Keratinocyte (primary cell): ENCODE measurements around the gene APMAP. TPM values are rescaled to one million over a fixed set of nuclear protein-coding genes. Genes with fewer than 3 reads are reported as not detected.

ENCODE experiments used
- DNase-seq: peaks from one replicate; pipeline ENCODE4 v3.0.0-alpha.2; 2011; ENCODE audit warnings: low read depth, missing footprints, low spot score
- FAIRE-seq: peaks from 2 replicates; lab custom pipeline; 2011; peaks lifted over from hg19 to GRCh38; lab: Jason Lieb, UNC
- H2AFZ ChIP-seq: 2 replicates; pipeline ENCODE4 v1.6.0; 2012; ENCODE audit warnings: low read length, control low read depth, inconsistent platforms; ENCODE audit not compliant: control insufficient read depth
- H3K27ac ChIP-seq: 2 replicates; pipeline ENCODE4 v1.5.1; 2011; ENCODE audit warnings: low read length; ENCODE audit not compliant: control insufficient read depth, insufficient read depth
- H3K27me3 ChIP-seq: 3 replicates; pipeline ENCODE4 v1.6.0; 2011; ENCODE audit warnings: low read length; ENCODE audit not compliant: control insufficient read depth, insufficient read depth; ENCODE audit errors: extremely low read depth
- H3K36me3 ChIP-seq, 2 experiments: 2 replicates in 1 of 2; 3 replicates in 1 of 2; pipeline ENCODE4 v1.5.1; 2011; ENCODE audit warnings: low read length in 2 of 2, mild to moderate bottlenecking in 1 of 2; ENCODE audit not compliant: control insufficient read depth in 2 of 2, insufficient read depth in 2 of 2; ENCODE audit errors: extremely low read depth in 1 of 2
- H3K4me1 ChIP-seq: 3 replicates; pipeline ENCODE4 v1.5.1; 2011; ENCODE audit warnings: low read length; ENCODE audit not compliant: control insufficient read depth, insufficient read depth; ENCODE audit errors: extremely low read depth
- H3K4me2 ChIP-seq: 3 replicates; pipeline ENCODE4 v1.6.0; 2011; ENCODE audit warnings: low read depth, low read length; ENCODE audit not compliant: control insufficient read depth, insufficient read depth; ENCODE audit errors: extremely low read depth
- H3K4me3 ChIP-seq, 3 experiments: fragments of 200-600 bp in 1 of 3; sonication (generic) in 1 of 3; 2 replicates in 2 of 3; 3 replicates in 1 of 3; pipeline ENCODE4 v1.5.1; 2011 to 2016; ENCODE audit warnings: low read length in 3 of 3, mild to moderate bottlenecking in 3 of 3, control low read depth in 2 of 3, inconsistent platforms in 1 of 3, low read depth in 1 of 3, mixed read lengths in 1 of 3, mixed run types in 1 of 3, moderate library complexity in 1 of 3; ENCODE audit not compliant: control insufficient read depth in 2 of 3, insufficient read depth in 2 of 3; ENCODE audit errors: extremely low read depth in 1 of 3
- H3K79me2 ChIP-seq: 2 replicates; pipeline ENCODE4 v1.6.0; 2012; ENCODE audit warnings: low read length; ENCODE audit not compliant: control insufficient read depth, insufficient read depth
- H3K9ac ChIP-seq: 3 replicates; pipeline ENCODE4 v1.6.0; 2011; ENCODE audit warnings: low read length; ENCODE audit not compliant: control insufficient read depth, insufficient read depth; ENCODE audit errors: extremely low read depth
- H3K9me1 ChIP-seq: 3 replicates; pipeline ENCODE4 v1.6.0; 2011; ENCODE audit warnings: low read length; ENCODE audit not compliant: control insufficient read depth, insufficient read depth; ENCODE audit errors: extremely low read depth
- H3K9me3 ChIP-seq: 2 replicates; pipeline ENCODE4 v1.5.1; 2012; ENCODE audit warnings: low read depth, low read length; ENCODE audit not compliant: control insufficient read depth
- H4K20me1 ChIP-seq: 3 replicates; pipeline ENCODE4 v1.6.0; 2011; ENCODE audit warnings: low read length; ENCODE audit not compliant: control insufficient read depth, insufficient read depth; ENCODE audit errors: extremely low read depth
- EZH2 ChIP-seq: IDR thresholded peaks from one replicate; pipeline ENCODE4 v1.6.1; 2012; ENCODE audit warnings: inconsistent platforms, mild to moderate bottlenecking, low read length, moderate library complexity
- dilution Hi-C: fragments of 300-500 bp; cut with MboI; formaldehyde crosslinking; loops from one replicate; pipeline ENCODE4 v1.7.0; 2020; ENCODE audit warnings: low sequenced_read_pairs; ENCODE audit not compliant: extremely low pct_ligation_motif_present
- polyA plus RNA-seq, 5 experiments: library from polyadenylated mRNA; depleted of rRNA in 3 of 5; stranded (reverse) in 3 of 5; stranded (forward) in 1 of 5; unstranded in 1 of 5; fragments of >200 nt; gene quantifications; 1 replicate in 1 of 5; 2 replicates in 3 of 5; 3 replicates in 1 of 5; pipeline versions ENCODE4 v1.2.1 to v1.2.3, GENCODE V29; 2011 to 2012; ENCODE audit warnings: missing spikeins in 2 of 5, low read depth in 1 of 5, low replicate concordance in 1 of 5
- TF ChIP-seq, protein P1 (sequence below), 3 experiments: IDR thresholded peaks in 1 of 3; conservative IDR thresholded peaks in 1 of 3; optimal IDR thresholded peaks in 1 of 3; 2 replicates in 2 of 3; 3 replicates in 1 of 3; pipeline versions ENCODE3 to v1.5.1; 2011; ENCODE audit warnings: low read length in 3 of 3, mild to moderate bottlenecking in 3 of 3, moderate library complexity in 2 of 3, control low read depth in 1 of 3, inconsistent platforms in 1 of 3; ENCODE audit not compliant: insufficient read depth in 2 of 3; ENCODE audit errors: extremely low read depth in 1 of 3

The APMAP gene
- polyA plus RNA-seq, 1 donor (not counting 4 experiments of a cell fraction or from before 2014, with no cell fraction given), result 48.9 TPM

DNA sequence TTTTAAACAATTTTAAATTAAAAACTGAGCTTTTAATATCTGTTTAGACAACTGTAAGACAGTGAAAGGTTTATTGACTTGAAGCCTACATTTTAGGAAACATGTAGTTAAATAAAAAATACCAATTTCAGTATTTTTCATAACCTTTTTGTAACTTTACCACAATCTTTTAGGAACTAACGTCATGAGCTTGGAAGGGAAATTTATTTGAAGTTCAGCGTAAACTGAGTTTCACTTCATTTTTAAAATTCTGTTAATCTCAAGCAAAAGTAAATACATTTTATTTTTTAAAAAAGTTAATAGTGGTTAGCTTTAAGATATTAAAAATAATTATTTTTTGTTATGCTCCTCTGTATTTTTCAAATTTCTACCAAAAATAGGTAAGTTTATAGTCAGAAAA is 38.0 kb downstream of the APMAP start:
- H3K9me1 ChIP-seq, result no peaks in the 10 kb centered on the region
- TF ChIP-seq, protein P1, sequence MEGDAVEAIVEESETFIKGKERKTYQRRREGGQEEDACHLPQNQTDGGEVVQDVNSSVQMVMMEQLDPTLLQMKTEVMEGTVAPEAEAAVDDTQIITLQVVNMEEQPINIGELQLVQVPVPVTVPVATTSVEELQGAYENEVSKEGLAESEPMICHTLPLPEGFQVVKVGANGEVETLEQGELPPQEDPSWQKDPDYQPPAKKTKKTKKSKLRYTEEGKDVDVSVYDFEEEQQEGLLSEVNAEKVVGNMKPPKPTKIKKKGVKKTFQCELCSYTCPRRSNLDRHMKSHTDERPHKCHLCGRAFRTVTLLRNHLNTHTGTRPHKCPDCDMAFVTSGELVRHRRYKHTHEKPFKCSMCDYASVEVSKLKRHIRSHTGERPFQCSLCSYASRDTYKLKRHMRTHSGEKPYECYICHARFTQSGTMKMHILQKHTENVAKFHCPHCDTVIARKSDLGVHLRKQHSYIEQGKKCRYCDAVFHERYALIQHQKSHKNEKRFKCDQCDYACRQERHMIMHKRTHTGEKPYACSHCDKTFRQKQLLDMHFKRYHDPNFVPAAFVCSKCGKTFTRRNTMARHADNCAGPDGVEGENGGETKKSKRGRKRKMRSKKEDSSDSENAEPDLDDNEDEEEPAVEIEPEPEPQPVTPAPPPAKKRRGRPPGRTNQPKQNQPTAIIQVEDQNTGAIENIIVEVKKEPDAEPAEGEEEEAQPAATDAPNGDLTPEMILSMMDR (optimal IDR thresholded peaks at IDR 0.05 in 1 of 3, IDR thresholded peaks at IDR 0.05 in 1 of 3, conservative IDR thresholded peaks at IDR 0.05 in 1 of 3; ENCODE audit: extremely low read depth in 1 of 3, insufficient read depth in 2 of 3, low read length in 3 of 3), result no peak
- TF ChIP-seq EZH2, result no peak
- no peaks in the 10 kb centered on the region for H3K79me2 ChIP-seq
- H4K20me1 ChIP-seq, result no peaks in the 10 kb centered on the region
- H3K4me2 ChIP-seq, result no peak overlapping the region
- peaks cover 0 to 14% of the 10 kb centered on the region in 2 experiments for H3K36me3 ChIP-seq
- H3K27me3 ChIP-seq, result no peaks in the 10 kb centered on the region
- H3K9me3 ChIP-seq, result no peaks in the 10 kb centered on the region
- no peaks in the 10 kb centered on the region for H3K4me1 ChIP-seq
- no peak for DNase-seq
- no peak overlapping the region for H3K27ac ChIP-seq
- no peak for FAIRE-seq
- dilution Hi-C loops, result no loop called here
- no peak overlapping the region for H2AFZ ChIP-seq
- H3K4me3 ChIP-seq, result no peak overlapping the region
- no peak overlapping the region for H3K9ac ChIP-seq

DNA sequence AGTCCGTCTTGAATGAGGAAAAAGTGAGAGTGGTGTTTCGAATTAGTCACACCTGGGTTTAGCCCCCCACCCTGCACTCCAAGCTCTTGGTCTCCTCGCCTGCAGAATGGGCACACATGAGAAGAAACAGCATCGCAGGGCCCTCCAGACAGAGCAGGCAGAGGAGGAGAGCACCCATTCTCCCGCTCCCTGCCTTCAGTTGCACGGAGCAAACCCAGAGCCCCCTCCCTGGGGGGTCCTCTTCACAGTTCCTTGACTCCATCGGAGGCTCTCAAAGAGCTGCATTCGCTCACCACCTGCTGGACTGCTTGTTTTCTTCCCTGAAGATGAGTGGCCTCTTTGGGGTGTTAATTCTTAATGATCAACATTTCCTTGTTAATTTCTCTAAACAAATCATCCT is 38.4 kb downstream of the APMAP start:
- no peak overlapping the region for H3K27ac ChIP-seq
- H3K9me1 ChIP-seq, result no peaks in the 10 kb centered on the region
- no peak for FAIRE-seq

More for the DNA sequence above, 38.4 kb downstream of the APMAP start:
- H3K9me3 ChIP-seq, result no peaks in the 10 kb centered on the region
- no peak for DNase-seq
- H2AFZ ChIP-seq, result no peak overlapping the region
- no peak overlapping the region for H3K4me3 ChIP-seq
- H3K9ac ChIP-seq, result no peak overlapping the region
- peaks cover 0 to 12% of the 10 kb centered on the region in 2 experiments for H3K36me3 ChIP-seq
- no peaks in the 10 kb centered on the region for H4K20me1 ChIP-seq
- no peaks in the 10 kb centered on the region for H3K27me3 ChIP-seq
- H3K4me1 ChIP-seq, result no peaks in the 10 kb centered on the region
- TF ChIP-seq EZH2, result no peak
- TF ChIP-seq, protein P1 (optimal IDR thresholded peaks at IDR 0.05 in 1 of 3, IDR thresholded peaks at IDR 0.05 in 1 of 3, conservative IDR thresholded peaks at IDR 0.05 in 1 of 3; ENCODE audit: extremely low read depth in 1 of 3, insufficient read depth in 2 of 3, low read length in 3 of 3), result no peak
- dilution Hi-C loops, result no loop called here
- H3K4me2 ChIP-seq, result no peak overlapping the region
- H3K79me2 ChIP-seq, result no peaks in the 10 kb centered on the region
